ENCODE results near the gene NODAL.
"Not testable (repeated sequence)": the region's sequence is repeated elsewhere in the genome, so short reads cannot be mapped to it uniquely, and the experiment has no call there.

NODAL gene

GRCh38 chr10:70441161-70441894 is at the start of gene NODAL:
Gene NODAL (minus strand): TSS chr10:70441681. CDS start chr10:70441667, 14 bp downstream.
- no peak for DNase-seq

DNA sequence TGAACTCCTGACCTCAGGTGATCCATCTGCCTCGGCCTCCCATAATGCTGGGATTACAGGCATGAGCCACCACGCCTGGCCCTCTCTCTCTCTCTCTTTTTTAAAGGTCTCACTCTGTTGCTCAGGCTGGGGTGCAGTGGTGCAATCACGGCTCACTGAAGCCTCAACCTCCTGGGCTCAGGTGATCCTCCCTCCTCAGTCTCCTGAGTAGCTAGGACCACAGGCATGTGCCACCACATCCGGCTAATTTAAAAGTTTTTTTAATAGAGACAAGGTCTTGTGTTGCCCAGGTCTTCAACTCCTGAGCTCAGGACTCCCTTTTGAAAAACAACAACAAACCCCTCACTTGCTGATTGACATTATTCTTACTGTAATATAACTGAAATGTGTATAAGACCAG is 48.7 kb upstream of the NODAL start:
- no peak for DNase-seq

- no peak for DNase-seq
Measured at GRCh38 chr10:70487824-70488223, 46.3 kb upstream of the NODAL start.

- DNase-seq, result not testable (repeated sequence)
Measured at GRCh38 chr10:70483872-70484271, 42.4 kb upstream of the NODAL start.

DNA sequence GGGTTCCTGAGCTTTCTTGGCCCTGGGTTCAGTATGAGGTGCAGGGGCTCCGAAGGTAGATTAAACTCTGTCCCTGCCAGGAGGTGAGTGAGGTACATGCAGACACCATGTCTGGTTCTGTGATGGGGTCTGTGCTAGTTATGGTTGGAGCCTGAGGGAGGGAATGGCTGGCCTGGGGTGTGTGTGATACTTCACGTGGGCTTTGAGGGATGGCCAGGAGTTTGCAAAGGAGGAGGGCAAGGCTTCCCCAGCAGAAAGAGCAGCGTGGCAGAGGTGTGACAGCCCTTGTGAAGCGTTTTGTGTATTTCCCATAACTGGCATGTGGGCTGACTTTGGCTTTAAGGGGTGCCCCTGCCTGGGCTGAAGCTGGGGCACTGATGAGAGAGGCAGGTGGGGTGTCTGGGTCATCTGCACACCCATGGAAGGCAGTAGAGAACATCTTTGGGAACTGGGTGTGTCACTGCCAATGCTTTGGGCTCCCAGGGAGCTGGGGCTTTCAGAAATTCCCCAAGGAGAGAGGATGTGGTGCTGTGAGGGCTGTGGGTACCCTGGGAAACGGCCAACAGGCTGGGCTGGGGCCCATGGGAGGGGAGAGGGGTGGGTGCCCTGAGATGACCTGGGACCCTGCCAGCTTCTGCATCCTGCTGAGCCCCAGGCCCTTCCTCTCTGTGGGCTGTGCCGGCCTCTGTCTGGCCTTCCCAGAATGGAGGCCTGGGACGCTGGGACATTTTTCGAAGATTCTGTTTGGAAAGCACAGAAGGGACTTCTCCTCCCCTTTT is 41.7 kb upstream of the NODAL start:
- no peak for DNase-seq

- no peak for DNase-seq
Measured at GRCh38 chr10:70481831-70482530, 40.5 kb upstream of the NODAL start.

DNA sequence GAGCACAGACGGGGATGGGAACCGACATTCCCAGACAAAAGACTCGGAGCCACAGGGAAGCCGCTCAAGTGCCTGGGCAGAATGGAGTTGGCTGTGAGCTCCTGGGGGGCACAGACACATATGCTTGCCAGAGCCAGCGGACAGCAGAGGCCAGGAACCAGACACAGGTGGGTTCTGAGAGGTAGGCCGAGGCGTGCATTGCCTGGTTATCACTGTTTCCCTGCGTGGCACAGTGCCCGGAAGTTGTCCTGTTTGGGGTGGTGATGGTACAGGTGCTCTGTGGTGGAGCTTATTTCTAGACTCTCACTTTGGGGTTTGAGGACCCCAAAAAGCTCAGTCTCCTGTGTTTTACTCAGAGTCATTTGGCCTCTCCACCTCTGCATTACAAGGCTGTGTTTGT is 39.6 kb upstream of the NODAL start:
- DNase-seq, result no peak

GRCh38 chr10:70480239-70480861 is 38.9 kb upstream of the NODAL start:
- no peak for DNase-seq

DNA sequence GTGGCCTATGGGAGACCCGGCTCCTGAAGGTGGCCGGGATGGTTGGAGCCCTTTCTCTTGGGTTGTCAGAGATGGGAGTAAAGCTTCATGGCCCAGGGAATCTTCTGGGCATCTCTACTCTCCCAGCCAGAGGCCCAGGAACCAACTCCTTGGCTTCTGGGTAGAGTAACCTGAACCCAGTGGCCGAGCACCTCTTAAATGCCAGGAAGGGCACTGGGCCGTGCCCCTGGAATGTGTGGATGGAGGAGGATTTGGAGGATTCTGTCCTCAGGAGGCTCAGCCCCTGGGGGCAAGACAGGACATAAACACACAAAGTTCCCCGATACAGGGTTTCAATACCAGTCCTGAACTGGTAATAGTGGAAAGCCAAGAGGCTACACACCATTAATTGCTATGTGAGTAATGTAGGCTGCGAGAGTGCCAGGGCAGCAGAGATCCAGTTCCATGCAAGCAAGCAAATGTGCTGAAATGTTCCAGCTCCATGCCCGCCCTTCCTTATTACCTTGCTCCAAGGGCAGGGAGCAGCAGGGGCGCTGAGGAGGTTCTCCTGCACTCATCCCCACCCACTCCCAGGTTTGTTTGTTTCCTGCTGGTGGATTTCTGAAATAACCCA is 38.3 kb upstream of the NODAL start:
- no peak for DNase-seq

- no peak for DNase-seq
Measured at GRCh38 chr10:70479165-70479581, 37.7 kb upstream of the NODAL start.

GRCh38 chr10:70478191-70479164 is 37.0 kb upstream of the NODAL start, which contains the start of gene PALD1:
Gene PALD1 (plus strand): TSS chr10:70478767. CDS start chr10:70525952, 47,185 bp downstream.
- DNase-seq, result peak; percentile 25

- peak; percentile 8 for DNase-seq
Measured at GRCh38 chr10:70477661-70478162, 36.2 kb upstream of the NODAL start.

- DNase-seq, result no peak
Measured at GRCh38 chr10:70476249-70477035, 35.0 kb upstream of the NODAL start.

DNA sequence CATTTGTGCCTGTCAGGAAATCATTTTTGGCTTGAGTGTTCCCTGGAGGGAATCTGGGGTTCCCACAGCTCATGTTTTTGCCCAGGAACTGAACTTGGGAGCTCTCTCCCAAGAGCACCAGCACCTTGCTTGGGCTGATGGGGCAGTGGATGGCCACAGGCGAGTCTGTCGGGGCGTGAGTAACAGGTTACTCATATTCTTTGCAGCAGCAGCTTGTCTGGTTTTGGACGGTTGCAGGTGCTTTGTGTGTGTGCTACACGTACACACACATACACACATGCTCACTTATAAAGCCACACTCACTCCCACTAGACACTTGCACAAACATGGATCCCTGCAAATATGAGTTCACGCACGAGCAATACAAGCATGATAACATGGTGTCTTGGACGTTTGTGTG is 34.2 kb upstream of the NODAL start:
- no peak for DNase-seq

DNA sequence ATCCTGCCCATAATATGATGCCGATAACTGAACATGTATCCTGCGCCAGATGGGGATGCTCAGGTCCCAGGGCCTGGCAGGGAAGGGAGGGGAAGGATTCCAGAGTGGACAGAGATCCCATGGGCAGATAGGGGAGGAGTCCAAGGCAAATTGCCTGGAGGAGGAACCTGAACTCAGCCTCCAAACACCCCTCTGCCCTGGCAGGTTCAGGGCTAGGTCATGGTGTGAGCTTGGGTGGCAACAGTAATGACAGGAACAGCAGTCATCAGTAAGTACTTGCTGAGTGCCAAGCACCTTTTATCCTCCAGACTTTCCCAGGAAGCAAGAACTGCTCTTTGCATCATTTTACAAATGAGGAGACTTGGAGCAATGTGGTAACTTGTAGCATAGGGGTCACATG is 33.3 kb upstream of the NODAL start:
- no peak for DNase-seq

GRCh38 chr10:70472799-70473454 is 31.4 kb upstream of the NODAL start:
- no peak for DNase-seq

- no peak for DNase-seq
Measured at GRCh38 chr10:70466951-70467350, 25.5 kb upstream of the NODAL start.

DNA sequence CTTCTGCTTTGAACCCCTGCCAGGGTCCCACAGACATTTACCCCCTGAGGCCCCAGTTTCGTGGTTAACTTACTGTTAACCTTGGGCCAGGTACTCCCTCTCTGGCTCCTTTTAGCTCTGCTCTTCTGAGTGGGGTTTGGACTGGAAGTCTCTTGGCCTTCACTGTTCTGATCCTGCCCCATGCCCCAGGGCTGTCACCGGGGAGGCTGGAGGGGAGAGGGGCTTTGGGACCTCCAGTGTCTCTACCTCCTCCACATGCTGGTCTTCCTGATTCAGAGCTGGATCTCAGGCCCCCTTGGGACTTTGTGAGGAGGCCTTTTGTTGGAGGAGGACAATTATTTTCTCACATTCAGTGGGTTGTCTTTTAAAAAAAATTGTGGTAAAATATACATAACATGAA is 24.4 kb upstream of the NODAL start:
- no peak for DNase-seq

GRCh38 chr10:70465278-70465677 is 23.8 kb upstream of the NODAL start:
- DNase-seq, result no peak
